GM21390 (cell line): ENCODE data around the gene SNTA1.
"Not testable (repeated sequence)": the region's sequence is repeated elsewhere in the genome, so short reads cannot be mapped to it uniquely, and the experiment has no call there.

Source experiments
- ATAC-seq: cut with Tn5 transposase; IDR thresholded peaks from one replicate; pipeline ENCODE4 v1.9.1; 2021; ENCODE audit not compliant: unreplicated experiment

Gene SNTA1

GRCh38 chr20:33400812-33401183 is 42.8 kb downstream of the SNTA1 start:
- ATAC-seq, result peak; percentile 27

- ATAC-seq, result no peak
These were observed 43.6 kb downstream of the SNTA1 start for GRCh38 chr20:33399924-33400323.

- no peak for ATAC-seq
These were observed 48.8 kb downstream of the SNTA1 start for GRCh38 chr20:33394718-33395117.

GRCh38 chr20:33393609-33394008 is 50.0 kb downstream of the SNTA1 start:
- no peak for ATAC-seq

GRCh38 chr20:33391722-33392415 is 51.7 kb downstream of the SNTA1 start:
- ATAC-seq, result no peak

GRCh38 chr20:33389326-33389725 is 54.2 kb downstream of the SNTA1 start:
- ATAC-seq, result not testable (repeated sequence)

DNA sequence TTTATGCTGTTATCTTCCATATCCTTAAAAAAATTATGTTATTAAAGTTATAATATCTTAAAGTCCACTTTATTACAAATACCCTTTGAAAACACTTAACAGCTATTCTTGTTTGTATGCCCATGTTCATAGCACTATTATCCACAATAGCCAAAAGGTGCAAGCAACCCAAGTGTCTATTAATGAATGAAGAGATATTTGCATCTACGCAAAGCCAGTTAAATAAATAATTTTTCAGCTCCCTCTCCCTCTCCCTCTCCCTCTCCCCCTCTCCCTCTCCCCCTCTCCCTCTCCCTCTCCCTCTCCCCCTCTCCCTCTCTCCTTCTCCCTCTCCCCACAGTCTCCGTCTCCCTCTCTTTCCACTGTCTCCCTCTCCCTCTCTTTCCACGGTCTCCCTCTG is 55.3 kb downstream of the SNTA1 start:
- no peak for ATAC-seq

- no peak for ATAC-seq
These were observed 56.4 kb downstream of the SNTA1 start for GRCh38 chr20:33387177-33387576.

DNA sequence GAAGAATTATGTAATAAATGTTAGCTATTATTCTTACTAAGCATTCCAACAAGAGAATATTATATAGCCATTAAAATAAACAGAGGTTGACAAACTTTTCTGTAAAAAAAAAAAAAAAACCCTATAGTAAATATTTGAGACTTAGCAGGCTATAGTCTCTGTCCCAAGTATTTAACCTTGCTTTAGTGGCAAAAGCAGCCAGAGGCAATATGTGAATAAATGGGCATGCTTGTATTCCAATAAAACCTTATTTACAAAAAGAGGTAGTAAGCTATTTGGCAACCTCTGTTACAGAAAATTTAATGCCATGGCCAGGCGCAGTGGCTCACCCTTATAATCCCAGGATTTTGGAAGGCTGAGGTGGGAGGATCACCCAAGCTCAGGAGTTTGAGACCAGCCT is 56.9 kb downstream of the SNTA1 start:
- no peak for ATAC-seq

DNA sequence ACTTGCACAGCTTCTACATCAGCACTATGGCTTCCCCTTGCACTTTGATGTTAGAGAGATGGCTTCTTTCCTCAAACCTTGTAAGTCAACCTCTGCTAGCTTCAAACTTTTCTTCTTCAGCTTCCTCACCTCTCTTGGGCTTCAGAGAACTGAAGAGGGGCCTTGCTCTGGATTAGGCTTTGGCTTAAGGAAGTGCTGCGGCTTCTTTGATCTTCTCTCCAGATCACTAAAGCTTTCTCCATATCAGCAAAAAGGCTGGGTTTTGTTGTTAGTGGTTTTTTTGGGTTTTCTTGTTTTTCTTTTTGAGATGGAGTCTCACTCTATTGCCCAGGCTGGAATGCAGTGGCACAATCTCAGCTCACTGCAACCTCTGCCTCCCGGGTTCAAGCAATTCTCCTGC is 66.2 kb downstream of the SNTA1 start:
- no peak for ATAC-seq

DNA sequence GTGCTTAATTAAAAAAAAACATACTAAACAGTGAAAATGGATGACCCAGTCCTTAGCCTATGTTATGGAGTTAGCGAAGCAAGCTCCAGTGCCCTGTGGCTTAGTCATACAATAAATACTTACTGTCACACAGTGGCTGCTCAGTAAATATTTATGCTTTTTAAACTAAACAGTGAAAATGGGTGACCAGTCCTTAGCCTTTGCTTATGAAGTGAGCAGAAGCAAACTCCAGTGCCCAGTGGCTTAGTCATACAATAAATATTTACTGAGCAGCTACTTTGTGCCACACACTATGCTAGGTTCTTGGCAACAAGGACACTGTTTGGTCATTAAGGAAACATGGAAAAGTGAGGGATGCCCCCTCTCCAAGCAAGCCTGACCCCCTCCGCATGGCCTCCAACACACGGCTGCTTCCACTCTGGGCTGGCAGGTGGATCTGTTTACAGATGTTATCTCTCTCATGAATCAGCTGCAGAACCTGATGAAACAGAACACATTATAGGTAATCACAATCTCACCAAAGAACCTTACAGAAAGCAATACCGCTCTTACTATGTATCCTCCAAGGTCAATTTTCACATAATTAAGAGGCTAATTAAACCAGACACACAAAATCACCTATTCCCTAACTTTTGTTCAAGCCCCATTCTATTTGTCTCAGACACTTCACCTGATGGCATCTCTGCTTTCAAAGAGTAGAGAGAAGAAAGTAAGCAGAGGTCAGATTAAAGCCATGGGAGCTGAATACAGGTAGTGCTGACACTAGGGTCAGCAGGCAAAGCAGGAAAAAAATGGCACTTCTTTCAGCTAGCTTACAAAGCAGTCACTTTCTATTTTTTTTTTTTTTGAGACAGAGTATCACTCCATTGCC is 69.6 kb downstream of the SNTA1 start:
- ATAC-seq, result no peak

- no peak for ATAC-seq
These were observed 70.5 kb downstream of the SNTA1 start for GRCh38 chr20:33372993-33373441.

DNA sequence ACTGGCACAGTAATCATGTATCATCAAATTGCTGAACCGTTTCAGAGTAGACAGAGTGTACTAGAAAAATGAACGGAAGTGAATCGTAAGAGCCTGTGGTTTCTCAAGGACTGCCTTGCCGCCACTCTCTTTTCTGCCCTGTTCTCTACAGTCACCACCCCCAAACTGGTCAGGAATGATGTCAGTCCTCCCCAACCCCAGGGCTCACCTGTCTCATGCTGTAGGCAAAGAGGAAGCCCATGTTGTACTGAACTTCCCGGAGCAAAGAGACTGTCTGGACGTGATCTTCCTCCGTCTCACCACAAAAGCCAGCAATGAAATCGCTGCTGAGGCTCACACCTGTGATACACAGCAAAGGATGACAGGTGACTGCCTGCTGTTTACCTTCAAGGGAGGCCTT is 73.3 kb downstream of the SNTA1 start:
- no peak for ATAC-seq

DNA sequence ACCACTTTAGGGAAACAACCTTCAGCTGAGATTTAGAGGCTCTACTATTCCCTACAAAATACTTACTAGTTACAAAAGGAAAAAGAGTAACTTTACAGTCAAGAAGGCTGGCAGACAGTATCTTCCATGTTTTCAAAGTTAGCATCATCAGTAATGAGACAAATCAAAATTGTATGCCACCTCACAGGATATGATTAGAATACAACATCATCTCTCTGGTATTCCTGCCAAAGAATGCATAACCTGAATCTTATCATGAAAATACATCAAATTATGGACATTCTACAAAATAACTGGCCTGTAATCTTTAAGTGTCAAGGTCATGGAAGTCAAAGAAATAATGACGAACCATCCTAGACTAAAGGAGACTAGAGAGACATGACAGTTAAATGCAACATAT is 80.7 kb downstream of the SNTA1 start:
- ATAC-seq, result no peak

DNA sequence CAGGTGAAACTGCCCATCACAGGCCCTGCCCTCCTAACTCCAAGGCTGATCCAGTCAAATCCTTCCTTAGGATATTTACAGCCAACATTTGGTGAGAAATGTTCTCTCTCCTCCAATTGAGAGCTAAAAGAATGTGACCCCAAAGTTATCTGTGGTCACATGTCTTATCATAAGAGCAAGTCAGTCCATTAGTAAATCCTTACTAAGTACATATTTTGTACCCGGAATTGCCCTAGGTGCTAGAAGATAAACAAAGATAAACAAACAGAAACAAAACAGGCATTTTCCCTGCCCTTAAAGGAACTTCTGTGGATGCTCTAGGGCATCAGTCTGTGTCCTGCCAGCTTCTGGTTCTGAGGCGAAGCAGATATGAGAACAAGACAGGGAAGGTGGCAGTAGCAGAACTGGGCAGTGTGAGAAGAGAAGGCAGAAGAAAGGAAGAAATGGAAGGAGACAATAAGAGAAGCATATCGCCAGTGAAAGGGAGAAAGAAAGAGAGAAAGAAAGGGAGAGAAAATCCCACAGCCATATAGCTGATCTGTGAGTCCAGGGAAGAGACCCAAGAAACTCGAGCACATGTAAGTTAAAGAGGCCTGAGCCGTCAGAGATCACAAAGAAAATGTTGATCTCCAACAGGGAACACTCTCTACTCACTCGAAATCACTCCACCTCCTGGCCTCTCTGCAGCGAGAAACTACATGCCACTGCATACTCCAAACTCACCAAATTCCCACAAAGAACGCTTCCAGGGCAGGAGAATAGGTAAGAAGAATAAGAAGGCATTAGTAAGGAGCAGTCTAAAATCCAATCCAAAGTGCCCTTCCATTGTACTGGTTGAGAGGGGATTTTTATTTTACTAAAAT is 83.9 kb downstream of the SNTA1 start:
- no peak for ATAC-seq
